GM19463 (cell line): Measurements from ENCODE around the gene OBSCN.

Experiments
- ATAC-seq: cut with Tn5 transposase; IDR thresholded peaks from one replicate; pipeline ENCODE4 v1.9.1; 2021; ENCODE audit warnings: mild to moderate bottlenecking, moderate library complexity; ENCODE audit not compliant: unreplicated experiment

The OBSCN gene

DNA sequence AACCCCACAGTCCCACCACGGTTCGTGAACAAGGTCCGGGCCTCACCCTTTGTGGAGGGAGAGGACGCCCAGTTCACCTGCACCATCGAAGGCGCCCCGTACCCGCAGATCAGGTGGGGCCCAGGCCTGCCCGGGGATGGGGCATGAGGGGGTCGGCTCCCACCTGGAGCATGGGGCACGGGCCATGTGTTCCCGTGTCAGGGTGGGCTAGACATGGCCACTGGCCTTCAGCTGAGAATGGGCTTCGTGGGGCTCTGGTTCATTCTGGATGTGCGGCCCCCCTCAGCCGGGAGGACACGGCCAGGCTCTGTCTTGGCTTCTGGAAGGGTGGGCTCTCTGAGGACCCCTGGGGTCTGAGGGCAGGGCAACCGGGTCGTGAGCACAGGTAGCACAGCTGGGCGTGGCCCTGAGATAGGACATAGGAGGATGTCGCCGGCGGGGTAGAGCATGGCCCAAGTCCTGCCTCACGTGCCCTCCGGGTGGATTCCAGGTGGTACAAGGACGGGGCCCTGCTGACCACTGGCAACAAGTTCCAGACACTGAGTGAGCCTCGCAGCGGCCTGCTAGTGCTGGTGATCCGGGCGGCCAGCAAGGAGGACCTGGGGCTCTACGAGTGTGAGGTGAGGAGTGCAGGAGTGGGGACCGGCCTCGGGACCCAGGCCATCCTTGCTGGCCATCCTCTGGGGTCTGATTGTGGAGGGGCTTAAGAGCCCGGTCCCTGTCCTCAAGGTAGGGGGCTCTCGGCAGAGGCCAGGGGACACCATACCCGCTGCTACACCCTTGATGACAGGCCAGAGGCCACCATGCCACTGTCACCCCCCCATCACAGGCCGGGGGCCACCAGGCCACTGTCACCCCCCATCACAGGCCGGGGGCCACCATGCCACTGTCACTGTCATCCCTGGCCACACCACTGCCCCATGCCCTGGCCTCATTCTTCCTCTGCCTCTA lies 143.3 kb downstream of the OBSCN start:
- no peak for ATAC-seq

GRCh38 chr1:228351850-228352249 lies 144.0 kb downstream of the OBSCN start:
- ATAC-seq = no peak

- no peak for ATAC-seq
These were observed 145.0 kb downstream of the OBSCN start for GRCh38 chr1:228352677-228353481.

DNA sequence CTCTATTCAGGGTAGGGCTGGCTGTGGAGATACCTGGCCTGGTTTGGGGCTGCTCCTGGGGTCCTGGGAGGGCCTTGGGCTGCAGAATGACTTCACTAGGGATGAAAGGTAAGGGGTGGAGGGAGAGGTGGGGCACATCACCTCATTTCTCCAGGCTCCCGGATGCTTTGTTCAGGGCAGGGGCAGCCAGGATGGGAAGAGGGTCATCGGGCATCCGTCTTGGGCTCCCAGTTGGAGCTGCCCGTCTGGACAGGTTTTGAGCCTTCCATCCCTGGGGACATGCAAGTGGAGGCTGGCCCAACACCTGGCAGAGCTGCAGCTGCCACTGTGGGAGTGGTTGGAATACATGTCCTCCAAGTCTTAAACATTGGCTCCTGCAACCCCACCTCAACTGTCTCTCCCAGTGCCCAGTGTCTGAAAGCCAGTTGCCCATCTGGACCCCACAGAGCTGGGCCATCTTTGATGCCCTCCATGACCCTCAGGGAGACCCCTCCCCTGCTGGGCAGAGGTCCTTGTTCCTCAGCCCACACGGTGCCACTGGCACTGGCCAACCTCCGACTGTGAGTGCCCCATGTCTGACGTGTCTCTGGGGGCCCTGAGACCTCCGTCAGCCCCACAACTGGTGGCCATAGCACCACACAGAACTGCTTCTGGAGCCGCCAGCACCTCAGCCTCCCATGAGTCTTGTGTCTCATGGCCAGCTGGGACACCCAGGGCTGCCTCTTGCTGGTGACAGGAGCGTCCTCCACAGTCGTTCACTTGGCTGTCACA lies 145.9 kb downstream of the OBSCN start:
- no peak for ATAC-seq

DNA sequence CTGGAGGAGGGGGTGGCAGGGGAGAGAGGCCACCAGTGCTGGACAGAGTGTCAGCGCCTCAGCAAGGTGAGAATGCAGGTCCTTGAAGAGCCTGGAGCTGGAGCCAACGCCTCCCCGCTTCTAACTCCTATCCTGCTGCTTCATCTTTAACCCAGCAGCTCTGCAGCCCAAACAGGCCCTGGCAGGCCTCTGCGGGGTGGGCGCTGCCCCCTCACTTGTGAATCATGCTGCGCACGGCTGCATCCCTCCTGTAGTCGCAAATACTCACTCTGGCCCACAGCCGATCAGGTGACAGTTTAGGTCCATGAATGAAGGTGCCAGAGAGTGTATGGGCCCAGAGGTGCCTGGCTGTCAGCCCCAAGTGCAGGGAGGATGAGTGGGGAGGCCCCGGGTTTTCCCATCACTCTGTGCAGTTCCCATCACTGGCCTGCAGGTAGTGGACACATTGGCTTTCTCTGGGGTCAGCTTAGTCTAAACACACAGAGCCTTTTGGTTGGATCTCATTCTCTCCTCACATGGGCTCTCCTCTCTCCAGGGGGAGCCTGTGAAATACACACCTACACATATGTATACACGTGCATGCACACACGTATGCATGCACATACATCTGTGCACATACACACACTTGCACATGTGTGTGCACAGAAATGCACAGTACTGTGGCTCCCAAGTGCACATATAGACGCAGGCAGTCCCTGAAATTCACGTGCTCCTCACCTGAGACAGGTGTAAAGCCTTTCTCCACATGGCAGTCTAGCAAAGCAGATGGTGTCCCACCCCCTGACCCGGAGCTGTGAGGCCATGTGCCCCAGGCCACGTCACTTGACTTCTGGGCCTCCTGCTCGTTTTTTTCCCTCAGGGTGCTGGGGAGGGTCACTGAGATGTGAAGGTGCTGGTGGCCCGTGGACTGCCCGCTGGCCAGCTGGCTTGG lies 146.8 kb downstream of the OBSCN start:
- no peak for ATAC-seq

- no peak for ATAC-seq
These were observed 149.2 kb downstream of the OBSCN start for GRCh38 chr1:228356897-228357680.

DNA sequence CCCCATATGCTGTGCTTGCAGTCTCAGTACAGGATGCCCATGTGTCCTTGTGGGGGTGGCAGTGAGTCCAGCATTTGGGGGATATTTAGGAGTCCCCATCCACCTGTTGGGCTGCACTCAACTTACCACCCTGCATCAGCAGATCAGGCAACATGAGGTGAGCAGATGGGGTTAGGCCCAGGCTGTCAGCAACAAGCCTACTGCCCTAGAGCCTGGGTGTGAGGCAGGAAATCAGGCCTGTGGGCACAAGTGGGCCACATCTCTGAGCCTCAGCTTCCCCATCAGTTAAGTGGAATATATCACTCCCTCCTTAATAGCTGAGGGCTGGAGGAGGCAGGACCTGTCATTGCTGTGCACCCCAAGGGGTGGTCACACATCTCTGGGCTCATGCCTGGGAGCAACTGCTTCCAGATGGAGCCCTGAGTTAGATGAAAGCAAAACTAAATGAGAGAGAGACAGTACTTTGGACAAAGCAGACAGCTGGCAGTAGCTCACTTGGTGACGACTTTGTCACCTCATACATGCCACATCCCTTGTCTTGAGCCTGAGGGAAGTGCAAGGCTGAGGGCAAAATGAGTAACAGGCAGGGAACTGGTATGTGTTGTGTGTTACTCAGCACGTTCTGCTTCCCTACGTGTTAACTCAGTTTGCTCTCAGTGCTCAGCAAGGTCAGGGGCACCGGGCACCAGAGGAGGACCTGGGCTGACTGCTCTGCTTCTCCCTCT lies 150.4 kb downstream of the OBSCN start:
- no peak for ATAC-seq

GRCh38 chr1:228358764-228359612 lies 151.1 kb downstream of the OBSCN start:
- no peak for ATAC-seq

- no peak for ATAC-seq
These were observed 152.0 kb downstream of the OBSCN start for GRCh38 chr1:228359613-228360532.

DNA sequence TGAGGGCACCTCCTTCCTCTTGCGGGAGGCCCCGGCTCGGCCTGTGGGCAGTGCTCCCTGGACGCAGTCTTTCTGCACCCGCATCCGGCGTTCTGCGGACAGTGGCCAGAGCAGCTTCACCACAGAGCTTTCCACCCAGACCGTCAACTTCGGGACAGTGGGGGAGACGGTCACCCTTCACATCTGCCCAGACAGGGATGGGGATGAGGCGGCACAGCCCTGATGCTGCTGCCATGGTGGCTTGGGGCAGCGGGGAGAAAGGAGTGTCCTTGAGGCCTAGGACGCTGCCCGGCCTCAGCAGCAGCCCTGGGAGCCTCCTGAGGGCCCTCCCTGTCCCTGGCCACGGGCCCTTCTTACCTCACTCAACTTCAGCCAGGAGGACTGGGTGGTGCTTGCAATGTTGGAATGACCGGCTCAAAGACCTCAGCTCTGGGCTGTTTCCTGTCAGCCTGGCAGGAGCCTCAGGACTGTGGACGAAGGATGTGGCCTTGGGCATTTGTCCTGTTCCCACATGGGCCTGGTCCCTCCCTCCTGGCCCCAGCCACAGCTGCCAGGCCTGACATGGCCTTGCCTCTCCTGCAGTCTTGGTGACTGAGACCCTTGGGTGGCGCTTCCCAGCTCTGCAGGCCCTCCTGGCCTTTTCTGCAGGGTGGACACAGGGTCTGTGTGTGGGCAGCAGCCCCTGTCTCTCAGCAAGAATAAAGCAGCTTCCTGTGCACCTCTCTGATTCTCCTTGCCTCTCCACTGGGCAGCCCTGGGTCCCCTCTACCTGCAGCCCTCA lies 152.9 kb downstream of the OBSCN start:
- ATAC-seq = no peak

DNA sequence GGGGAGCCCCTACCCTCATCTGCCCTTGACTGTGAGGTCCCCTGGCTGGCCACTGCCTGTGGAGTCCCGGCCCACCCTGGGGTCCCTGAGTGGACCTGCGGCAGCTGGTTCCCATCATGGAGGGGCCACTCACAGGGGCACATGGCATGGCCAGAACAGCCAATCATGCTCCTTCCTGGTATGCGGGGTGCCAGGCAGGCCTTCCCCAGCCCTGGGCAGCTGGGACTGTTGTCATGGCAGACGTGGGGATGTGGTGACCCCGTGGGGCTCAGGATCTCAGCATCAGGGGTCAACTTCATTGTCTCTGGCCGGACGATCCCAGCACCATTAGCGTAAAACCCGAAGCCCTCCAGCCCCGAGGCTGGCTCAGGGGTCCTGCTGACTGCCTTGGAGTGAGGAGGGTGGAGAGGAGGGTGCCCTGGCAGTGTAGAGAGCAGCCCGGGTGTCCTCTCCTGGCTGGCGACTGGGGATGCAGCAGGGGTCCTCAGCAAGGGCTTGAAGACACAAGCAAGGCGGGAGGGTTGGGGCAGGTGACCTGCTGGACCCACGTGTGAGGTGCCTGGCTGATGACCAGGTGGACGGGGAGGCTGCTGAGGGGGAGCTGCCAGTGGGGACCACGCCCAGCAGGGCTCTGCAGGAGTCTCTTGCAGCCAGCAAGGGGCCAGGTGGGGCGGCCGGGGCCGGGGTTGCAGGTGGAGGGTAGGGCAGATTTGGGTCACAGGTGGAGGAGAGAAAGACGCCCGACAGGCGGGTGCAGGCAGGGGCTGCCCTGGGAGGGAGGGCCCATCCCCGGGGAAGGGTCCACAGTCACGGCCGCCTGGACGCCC lies 153.7 kb downstream of the OBSCN start:
- ATAC-seq = no peak

DNA sequence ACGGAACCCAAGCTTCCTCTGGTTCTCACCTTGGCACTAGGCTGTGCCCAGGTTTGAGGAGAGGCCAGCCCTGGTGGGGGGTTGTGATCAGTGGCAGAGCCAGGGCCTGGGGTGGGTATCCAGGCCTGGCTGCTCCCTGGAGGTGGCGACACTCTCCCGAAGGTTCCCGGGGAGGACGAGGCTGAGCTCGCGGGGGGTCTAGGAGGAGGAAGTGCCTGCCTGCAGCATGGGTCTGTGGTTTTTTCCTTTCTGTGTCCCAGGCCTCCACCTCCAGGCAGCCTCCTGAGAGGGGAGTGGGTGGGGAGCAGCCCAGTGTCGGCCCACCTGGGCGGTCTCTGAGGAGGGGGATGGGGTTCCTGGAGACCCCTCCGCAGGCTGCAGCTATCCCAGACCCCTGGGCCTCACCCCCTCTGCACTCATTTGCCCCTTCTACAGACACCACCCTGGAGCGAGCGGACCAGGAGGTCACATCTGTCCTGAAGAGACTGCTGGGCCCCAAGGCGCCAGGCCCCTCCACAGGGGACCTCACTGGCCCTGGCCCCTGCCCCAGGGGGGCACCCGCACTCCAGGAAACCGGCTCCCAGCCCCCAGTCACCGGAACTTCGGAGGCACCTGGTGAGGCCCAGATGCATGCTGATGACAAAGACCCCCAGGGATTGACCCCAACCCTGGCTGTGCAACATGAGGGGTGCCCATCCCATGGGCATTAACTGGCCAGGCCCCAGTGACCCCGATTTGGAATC lies 154.5 kb downstream of the OBSCN start:
- ATAC-seq = no peak

GRCh38 chr1:228362884-228363450 lies 155.1 kb downstream of the OBSCN start:
- no peak for ATAC-seq

GRCh38 chr1:228363686-228364067 lies 155.8 kb downstream of the OBSCN start:
- ATAC-seq = no peak
